ENCODE results near the gene ID3.

- no peak for TF ChIP-seq CTCF (IDR thresholded peaks at IDR 0.05)
- no peak for TF ChIP-seq EZH2 (IDR thresholded peaks at IDR 0.05)
Measured at GRCh38 chr1:23562137-23562876, 3.0 kb upstream of the ID3 start.

All from neural progenitor cell (in vitro differentiated cells).